ENCODE measurements around the gene TRPM2. TPM values are rescaled to one million over a fixed set of nuclear protein-coding genes. Genes with fewer than 3 reads are reported as not detected.

The TRPM2 gene
- total and polyA plus RNA-seq, 8 donors = 0.46 to 8.7 (median 2.6) TPM

- no peaks in the 10 kb centered on the region for H3K36me3 ChIP-seq
- WGBS, 2 donors = 86% methylated on average over 27 to 43 of the region's 43 CpGs
- DNase-seq = no peak
- no peaks in the 10 kb centered on the region for H3K4me1 ChIP-seq
- H3K27me3 ChIP-seq = no peaks in the 10 kb centered on the region
- no peak for ATAC-seq
- intact Hi-C loops (cut with DNase I) = no loop called here
- H3K9me3 ChIP-seq = no peaks in the 10 kb centered on the region
- FAIRE-seq = no peak
- no peak overlapping the region for H3K27ac ChIP-seq
- no peak overlapping the region for H3K4me3 ChIP-seq
- no peak for TF ChIP-seq CTCF (IDR thresholded peaks at IDR 0.05)
These were observed 131.3 kb downstream of the TRPM2 start for GRCh38 chr21:44484498-44485253.

- intact Hi-C loops (cut with DNase I) = no loop called here
- no peak for TF ChIP-seq CTCF (IDR thresholded peaks at IDR 0.05)
- H3K27me3 ChIP-seq = no peaks in the 10 kb centered on the region
- no peaks in the 10 kb centered on the region for H3K36me3 ChIP-seq
- DNase-seq (no peak), FAIRE-seq (no peak), ATAC-seq (peak in 3 of 4 donors; percentile 44 to 79 (median 62))
- no peak overlapping the region for H3K27ac ChIP-seq
- no peaks in the 10 kb centered on the region for H3K4me1 ChIP-seq
- H3K4me3 ChIP-seq = no peak overlapping the region
- 71 to 74% methylated on average over 24 to 25 of the region's 25 CpGs for WGBS, 2 donors
- no peaks in the 10 kb centered on the region for H3K9me3 ChIP-seq
These were observed 131.9 kb downstream of the TRPM2 start for GRCh38 chr21:44485254-44485793.

GRCh38 chr21:44485796-44486195 lies 132.4 kb downstream of the TRPM2 start:
- no peak for DNase-seq
- Histone ChIP-seq H3K36me3 (no peaks in the 10 kb centered on the region), H3K4me3 (no peak overlapping the region), H3K9me3 (no peaks in the 10 kb centered on the region), H3K27ac (no peak overlapping the region), H3K27me3 (no peaks in the 10 kb centered on the region), H3K4me1 (no peaks in the 10 kb centered on the region)
- ATAC-seq = no peak
- no peak for FAIRE-seq
- intact Hi-C loops (cut with DNase I) = no loop called here
- 77 to 79% methylated on average over 10 of the region's 10 CpGs for WGBS, 2 donors
- TF ChIP-seq CTCF (IDR thresholded peaks at IDR 0.05) = no peak

- no peaks in the 10 kb centered on the region for H3K27me3 ChIP-seq
- intact Hi-C loops (cut with DNase I) = no loop called here
- TF ChIP-seq CTCF (IDR thresholded peaks at IDR 0.05) = no peak
- WGBS, 2 donors = 77 to 83% methylated on average over 16 of the region's 16 CpGs
- H3K27ac ChIP-seq = no peak overlapping the region
- ATAC-seq (no peak), DNase-seq (no peak), FAIRE-seq (no peak)
- H3K4me1 ChIP-seq = no peaks in the 10 kb centered on the region
- H3K4me3 ChIP-seq = no peak overlapping the region
- H3K9me3 ChIP-seq = no peaks in the 10 kb centered on the region
- no peaks in the 10 kb centered on the region for H3K36me3 ChIP-seq
These were observed 132.9 kb downstream of the TRPM2 start for GRCh38 chr21:44486302-44486701.

- Histone ChIP-seq H3K9me3 (no peaks in the 10 kb centered on the region), H3K27ac (no peak overlapping the region), H3K4me1 (no peaks in the 10 kb centered on the region), H3K27me3 (no peaks in the 10 kb centered on the region), H3K36me3 (no peaks in the 10 kb centered on the region), H3K4me3 (no peak overlapping the region)
- no peak for DNase-seq
- intact Hi-C loops (cut with DNase I) = no loop called here
- no peak for TF ChIP-seq CTCF (IDR thresholded peaks at IDR 0.05)
- ATAC-seq = no peak
- 37 to 47% methylated on average over 4 of the region's 4 CpGs for WGBS, 2 donors
- no peak for FAIRE-seq
These were observed 134.4 kb downstream of the TRPM2 start for GRCh38 chr21:44487831-44488230.

All from pancreas (tissue), 10 donors.